Measurements from ENCODE around the gene NAA80. TPM values are rescaled to one million over a fixed set of nuclear protein-coding genes. Genes with fewer than 3 reads are reported as not detected.

The NAA80 gene
- total RNA-seq, 1 experiment from 2014 or later: 6.0 TPM

GRCh38 chr3:50273689-50274065 is 25.5 kb downstream of the NAA80 start:
- H3T11ph ChIP-seq (ENCODE audit: low read length): no peak overlapping the region
- H2AK5ac ChIP-seq (ENCODE audit: insufficient read length, low read length): no peak overlapping the region
- no peak overlapping the region for H3K23ac ChIP-seq (ENCODE audit: insufficient read length, low read depth, low read length)
- H3K14ac ChIP-seq (ENCODE audit: insufficient read depth, low read length): no peak overlapping the region
- H4K8ac ChIP-seq (replicated peaks; ENCODE audit: insufficient read length, low read depth, low read length): no peak overlapping the region
- H3K27ac ChIP-seq (ENCODE audit: insufficient read length, low read depth, low read length): no peak overlapping the region
- H3K23me2 ChIP-seq (ENCODE audit: insufficient read length, low read depth, low read length, poor library complexity, severe bottlenecking): peaks cover 10% of the 10 kb centered on the region
- no peaks in the 10 kb centered on the region for H3K4me1 ChIP-seq (ENCODE audit: insufficient read depth, low read length)
- no peak overlapping the region for H4K5ac ChIP-seq (ENCODE audit: insufficient read length, low read depth, low read length)
- no peaks in the 10 kb centered on the region for H3K79me2 ChIP-seq (ENCODE audit: insufficient read depth, low read length)
- peaks cover 59% of the 10 kb centered on the region for H3K27me3 Mint-ChIP-seq (ENCODE audit: low read depth)
- H3K9ac ChIP-seq (ENCODE audit: extremely low read depth, insufficient read length, low read length): no peak overlapping the region
- H2BK12ac ChIP-seq (ENCODE audit: insufficient read length, low read depth, low read length): no peak overlapping the region
- H3K18ac ChIP-seq (ENCODE audit: insufficient read length, low read depth, low read length): no peak overlapping the region
- H2BK15ac ChIP-seq (ENCODE audit: low read depth, low read length): no peak overlapping the region
- H2BK20ac ChIP-seq (ENCODE audit: low read depth, low read length, poor library complexity, severe bottlenecking): no peak overlapping the region
- H3K4me2 ChIP-seq (ENCODE audit: insufficient read depth, insufficient read length, low read length): no peak overlapping the region
- H3K4me1 Mint-ChIP-seq: peaks cover 31 to 44% of the 10 kb centered on the region in 2 experiments
- H4K91ac ChIP-seq (ENCODE audit: insufficient read length, low read depth, low read length): no peak overlapping the region
- peaks cover 16% of the 10 kb centered on the region; the same call in 1 of the 2 replicates for H3K27me3 ChIP-seq (ENCODE audit: insufficient read depth, low read length)
- H3K79me1 ChIP-seq (ENCODE audit: insufficient read depth, low read depth, low read length, poor library complexity, severe bottlenecking): no peaks in the 10 kb centered on the region
- H3K56ac ChIP-seq (ENCODE audit: insufficient read length, low read depth, low read length): no peak overlapping the region
- no peak overlapping the region for H3K4me3 Mint-ChIP-seq
- no peak overlapping the region for H2AFZ ChIP-seq (ENCODE audit: low read length)
- DNase-seq: no peak
- no peak for TF ChIP-seq CTCF (conservative IDR thresholded peaks at IDR 0.05)
- no peaks in the 10 kb centered on the region for H4K20me1 ChIP-seq (ENCODE audit: control insufficient read depth, insufficient read depth, insufficient read length)
- H3K9me3 ChIP-seq (ENCODE audit: control insufficient read depth, low read depth, low read length): no peaks in the 10 kb centered on the region
- WGBS (ENCODE audit: extremely low coverage, insufficient read length, low lambda C conversion rate): no CpG with 5 or more reads among the region's 31 CpGs
- no peak overlapping the region for H2BK120ac ChIP-seq (ENCODE audit: low read depth, low read length, poor library complexity, severe bottlenecking)
- H3K27ac Mint-ChIP-seq: no peak overlapping the region
- no peaks in the 10 kb centered on the region; a peak in 1 of 5 replicates for H3K9me3 Mint-ChIP-seq
- no peaks in the 10 kb centered on the region; a peak in 1 of 7 replicates for H3K36me3 Mint-ChIP-seq (ENCODE audit: insufficient read depth in 1 of 3, low read depth in 3 of 3)
- no peak overlapping the region for H3K4ac ChIP-seq (ENCODE audit: low read depth, low read length)
- H2BK5ac ChIP-seq (ENCODE audit: insufficient read length, low read length): no peak overlapping the region

All from H9 (cell line).